Measurements from ENCODE around the gene INTU.

The INTU gene

DNA sequence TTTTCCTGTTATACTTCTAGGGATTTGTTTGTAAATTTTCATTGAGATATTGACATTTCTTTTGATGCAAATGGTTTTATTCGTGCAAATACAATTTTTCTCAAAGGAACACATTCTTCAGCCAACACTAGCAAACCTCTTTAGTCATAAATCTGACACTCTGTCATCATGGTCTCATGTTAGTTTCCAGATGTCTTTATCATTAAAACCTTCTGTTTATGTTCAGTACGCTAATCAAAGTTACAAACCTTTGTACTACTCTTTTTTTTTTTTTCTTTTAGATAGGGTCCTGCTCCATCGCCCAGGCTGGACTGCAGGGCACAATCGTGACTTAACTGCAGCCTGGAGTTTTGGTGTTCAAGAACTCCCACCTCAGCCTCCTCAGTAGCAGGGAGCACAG is 104.5 kb downstream of the INTU start:
- no peak overlapping the region for H3K4me2 ChIP-seq (ENCODE audit: low read length)
- H3K4me1 ChIP-seq (ENCODE audit: low read length), result no peaks in the 10 kb centered on the region
- H3K27me3 ChIP-seq (ENCODE audit: low read depth, low read length), result peaks cover 12% of the 10 kb centered on the region
- no peaks in the 10 kb centered on the region for H3K36me3 ChIP-seq (replicated peaks; ENCODE audit: low read depth, low read length)
- no peak overlapping the region for H3K27ac ChIP-seq (ENCODE audit: low read length)
- no peaks in the 10 kb centered on the region for H3K9me3 ChIP-seq (ENCODE audit: insufficient read depth, low read length)
- no peak overlapping the region for H2AFZ ChIP-seq (ENCODE audit: low read depth, low read length)
- TF ChIP-seq CTCF (IDR thresholded peaks at IDR 0.05; ENCODE audit: low read depth, low read length) (no peak), EZH2phosphoT487 (IDR thresholded peaks at IDR 0.05; ENCODE audit: low read depth) (no peak)
- no peaks in the 10 kb centered on the region for H4K20me1 ChIP-seq (ENCODE audit: insufficient read depth, low read length)
- no peaks in the 10 kb centered on the region for H3K79me2 ChIP-seq (ENCODE audit: low read length)
- H3K4me3 ChIP-seq (ENCODE audit: low read length), result no peak overlapping the region
- H3K9ac ChIP-seq (ENCODE audit: low read length), result no peak overlapping the region

DNA sequence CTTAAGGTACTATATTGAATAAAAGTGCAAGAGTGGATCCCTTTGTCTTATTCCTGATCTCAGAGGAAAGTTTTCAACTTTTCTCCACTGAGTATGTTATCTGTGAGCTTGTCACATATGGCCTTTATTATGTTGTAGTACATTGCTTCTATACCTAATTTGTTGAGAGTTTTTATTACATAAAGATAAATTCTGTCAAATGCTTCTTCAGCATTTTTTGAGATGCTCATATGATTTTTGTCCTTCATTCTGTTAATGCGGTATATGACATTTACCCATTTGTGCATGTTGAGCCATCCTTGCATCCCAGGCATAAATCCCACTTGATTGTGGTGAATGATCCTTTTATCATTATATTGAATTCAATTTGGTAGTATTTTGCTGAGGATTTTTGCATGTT is 108.5 kb downstream of the INTU start:
- no peaks in the 10 kb centered on the region for H3K4me1 ChIP-seq (ENCODE audit: low read length)
- no peak overlapping the region for H3K27ac ChIP-seq (ENCODE audit: low read length)
- no peak overlapping the region for H3K4me3 ChIP-seq (ENCODE audit: low read length)
- no peaks in the 10 kb centered on the region for H3K9me3 ChIP-seq (ENCODE audit: insufficient read depth, low read length)
- no peaks in the 10 kb centered on the region for H3K36me3 ChIP-seq (replicated peaks; ENCODE audit: low read depth, low read length)
- H3K79me2 ChIP-seq (ENCODE audit: low read length), result no peaks in the 10 kb centered on the region
- no peak overlapping the region for H3K4me2 ChIP-seq (ENCODE audit: low read length)
- no peak overlapping the region for H3K9ac ChIP-seq (ENCODE audit: low read length)
- H2AFZ ChIP-seq (ENCODE audit: low read depth, low read length), result no peak overlapping the region
- H3K27me3 ChIP-seq (ENCODE audit: low read depth, low read length), result peaks cover 2% of the 10 kb centered on the region; the same call in 1 of the 2 replicates
- no peak for TF ChIP-seq EZH2phosphoT487 (IDR thresholded peaks at IDR 0.05; ENCODE audit: low read depth)
- no peak for TF ChIP-seq CTCF (IDR thresholded peaks at IDR 0.05; ENCODE audit: low read depth, low read length)
- no peaks in the 10 kb centered on the region for H4K20me1 ChIP-seq (ENCODE audit: insufficient read depth, low read length)

- Histone ChIP-seq H3K4me2 (ENCODE audit: low read length) (no peak overlapping the region), H3K9me3 (ENCODE audit: insufficient read depth, low read length) (peaks cover 20% of the 10 kb centered on the region), H3K36me3 (replicated peaks; ENCODE audit: low read depth, low read length) (peaks cover 4% of the 10 kb centered on the region), H3K27ac (ENCODE audit: low read length) (no peak overlapping the region), H3K4me1 (ENCODE audit: low read length) (no peaks in the 10 kb centered on the region), H3K9ac (ENCODE audit: low read length) (no peak overlapping the region), H4K20me1 (ENCODE audit: insufficient read depth, low read length) (no peaks in the 10 kb centered on the region), H3K79me2 (ENCODE audit: low read length) (no peaks in the 10 kb centered on the region), H3K4me3 (ENCODE audit: low read length) (no peak overlapping the region), H2AFZ (ENCODE audit: low read depth, low read length) (no peak overlapping the region), H3K27me3 (ENCODE audit: low read depth, low read length) (no peaks in the 10 kb centered on the region)
- TF ChIP-seq CTCF (IDR thresholded peaks at IDR 0.05; ENCODE audit: low read depth, low read length), result no peak
- no peak for TF ChIP-seq EZH2phosphoT487 (IDR thresholded peaks at IDR 0.05; ENCODE audit: low read depth)
Measured at GRCh38 chr4:127747883-127748282, 115.1 kb downstream of the INTU start.

- Histone ChIP-seq H3K36me3 (replicated peaks; ENCODE audit: low read depth, low read length) (peaks cover 4% of the 10 kb centered on the region), H3K9me3 (ENCODE audit: insufficient read depth, low read length) (peaks cover 20% of the 10 kb centered on the region), H3K4me3 (ENCODE audit: low read length) (no peak overlapping the region), H3K79me2 (ENCODE audit: low read length) (no peaks in the 10 kb centered on the region), H3K4me2 (ENCODE audit: low read length) (no peak overlapping the region), H4K20me1 (ENCODE audit: insufficient read depth, low read length) (no peaks in the 10 kb centered on the region), H3K27ac (ENCODE audit: low read length) (no peak overlapping the region), H3K27me3 (ENCODE audit: low read depth, low read length) (no peaks in the 10 kb centered on the region), H3K9ac (ENCODE audit: low read length) (no peak overlapping the region), H2AFZ (ENCODE audit: low read depth, low read length) (no peak overlapping the region), H3K4me1 (ENCODE audit: low read length) (no peaks in the 10 kb centered on the region)
- TF ChIP-seq CTCF (IDR thresholded peaks at IDR 0.05; ENCODE audit: low read depth, low read length) (no peak), EZH2phosphoT487 (IDR thresholded peaks at IDR 0.05; ENCODE audit: low read depth) (no peak)
Measured at GRCh38 chr4:127748957-127749356, 116.2 kb downstream of the INTU start.

Data from OCI-LY3 (cell line).